Measurements from ENCODE around the gene ZDHHC14. TPM values are rescaled to one million over a fixed set of nuclear protein-coding genes. Genes with fewer than 3 reads are reported as not detected.

Gene ZDHHC14
- total RNA-seq, 2 experiments from 2014 or later = 1.7 to 2.5 TPM

- no peak for TF ChIP-seq CTCF (IDR thresholded peaks at IDR 0.05)
- H3K4me1 Mint-ChIP-seq (ENCODE audit: low read depth) = peaks cover 6% of the 10 kb centered on the region
- no peaks in the 10 kb centered on the region for H3K9me3 Mint-ChIP-seq
- H3K36me3 Mint-ChIP-seq (ENCODE audit: low read depth) = no peaks in the 10 kb centered on the region
- no peak for ATAC-seq
- CTCF ChIA-PET = no interaction called here
- no peak overlapping the region for H3K4me3 Mint-ChIP-seq
- no peaks in the 10 kb centered on the region for H3K27me3 Mint-ChIP-seq
- POLR2A ChIA-PET = interaction anchor here (0.6 kb wide), 1 partner anchor 15 kb away, joined by 3 read pairs; no protein-coding TSS in a partner anchor
- no peak for DNase-seq
- intact Hi-C loops (cut with micrococcal nuclease) = no loop called here
- H3K27ac Mint-ChIP-seq = no peak overlapping the region
These were observed 256.5 kb downstream of the ZDHHC14 start for GRCh38 chr6:157637516-157637915.

GRCh38 chr6:157637941-157638662 is 257.1 kb downstream of the ZDHHC14 start:
- CTCF ChIA-PET = no interaction called here

GRCh38 chr6:157638779-157639178 is 257.8 kb downstream of the ZDHHC14 start:
- TF ChIP-seq CTCF (IDR thresholded peaks at IDR 0.05) = no peak
- H3K27me3 Mint-ChIP-seq = no peaks in the 10 kb centered on the region
- H3K36me3 Mint-ChIP-seq (ENCODE audit: low read depth) = no peaks in the 10 kb centered on the region

More at GRCh38 chr6:157637941-157638662, 257.1 kb downstream of the ZDHHC14 start:
- Mint-ChIP-seq H3K36me3 (ENCODE audit: low read depth) (no peaks in the 10 kb centered on the region), H3K27me3 (no peaks in the 10 kb centered on the region), H3K9me3 (no peaks in the 10 kb centered on the region), H3K4me3 (no peak overlapping the region), H3K27ac (no peak overlapping the region), H3K4me1 (ENCODE audit: low read depth) (peaks cover 6% of the 10 kb centered on the region)
- POLR2A ChIA-PET = no interaction called here
- DNase-seq = no peak
- peak; percentile 13 for ATAC-seq
- TF ChIP-seq CTCF (IDR thresholded peaks at IDR 0.05) = no peak
- intact Hi-C loops (cut with micrococcal nuclease) = no loop called here

GRCh38 chr6:157640746-157641451 is 259.9 kb downstream of the ZDHHC14 start:
- no peak for TF ChIP-seq CTCF (IDR thresholded peaks at IDR 0.05)
- H3K9me3 Mint-ChIP-seq = no peaks in the 10 kb centered on the region
- no peaks in the 10 kb centered on the region for H3K36me3 Mint-ChIP-seq (ENCODE audit: low read depth)
- no peaks in the 10 kb centered on the region for H3K27me3 Mint-ChIP-seq
- no peak overlapping the region for H3K27ac Mint-ChIP-seq
- ChIA-PET POLR2A (no interaction called here), CTCF (no interaction called here)
- no peak overlapping the region for H3K4me3 Mint-ChIP-seq
- intact Hi-C loops (cut with micrococcal nuclease) = no loop called here
- ATAC-seq (no peak), DNase-seq (no peak)
- H3K4me1 Mint-ChIP-seq (ENCODE audit: low read depth) = peaks cover 6% of the 10 kb centered on the region

More at GRCh38 chr6:157638779-157639178, 257.8 kb downstream of the ZDHHC14 start:
- Mint-ChIP-seq H3K4me3 (no peak overlapping the region), H3K4me1 (ENCODE audit: low read depth) (peaks cover 6% of the 10 kb centered on the region), H3K27ac (no peak overlapping the region), H3K9me3 (no peaks in the 10 kb centered on the region)
- ChIA-PET POLR2A (no interaction called here), CTCF (no interaction called here)
- intact Hi-C loops (cut with micrococcal nuclease) = no loop called here
- ATAC-seq = no peak
- DNase-seq = no peak

GRCh38 chr6:157641837-157642236 is 260.8 kb downstream of the ZDHHC14 start:
- ATAC-seq (no peak), DNase-seq (no peak)
- TF ChIP-seq CTCF (IDR thresholded peaks at IDR 0.05) = no peak
- H3K27ac Mint-ChIP-seq = no peak overlapping the region
- ChIA-PET POLR2A (interaction anchor here (1.0 kb wide), 1 partner anchor 29 kb away, joined by 3 read pairs; no protein-coding TSS in a partner anchor), CTCF (no interaction called here)
- no peaks in the 10 kb centered on the region for H3K27me3 Mint-ChIP-seq
- no peaks in the 10 kb centered on the region for H3K9me3 Mint-ChIP-seq
- intact Hi-C loops (cut with micrococcal nuclease) = no loop called here
- peaks cover 6% of the 10 kb centered on the region for H3K4me1 Mint-ChIP-seq (ENCODE audit: low read depth)
- H3K36me3 Mint-ChIP-seq (ENCODE audit: low read depth) = no peaks in the 10 kb centered on the region
- H3K4me3 Mint-ChIP-seq = no peak overlapping the region

Data from activated CD8-positive, alpha-beta T cell treated with anti-CD3 and anti-CD28 coated beads for 36 hours (primary cell).